IPS-18c (cell line): Measurements from ENCODE around the gene TECPR1.

Source experiments
- H3K4me3 ChIP-seq: 2 replicates; pipeline ENCODE4 v1.7.0; 2013; ENCODE audit warnings: low read depth, mild to moderate bottlenecking, low read length, moderate library complexity; ENCODE audit not compliant: insufficient read depth
- H3K9me3 ChIP-seq: one replicate; pipeline ENCODE4 v1.6.1; 2013; ENCODE audit warnings: mild to moderate bottlenecking, low read length, moderate library complexity; ENCODE audit not compliant: control insufficient read depth, insufficient read depth

TECPR1 gene

GRCh38 chr7:98236355-98237185 lies 15.5 kb downstream of the TECPR1 start:
- H3K4me3 ChIP-seq: no peak overlapping the region
- H3K9me3 ChIP-seq: no peaks in the 10 kb centered on the region

- H3K4me3 ChIP-seq: no peak overlapping the region
- no peaks in the 10 kb centered on the region for H3K9me3 ChIP-seq
These were observed 16.1 kb downstream of the TECPR1 start for GRCh38 chr7:98235901-98236300.

- H3K9me3 ChIP-seq: no peaks in the 10 kb centered on the region
- H3K4me3 ChIP-seq: no peak overlapping the region
These were observed 17.4 kb downstream of the TECPR1 start for GRCh38 chr7:98234429-98235147.

- Histone ChIP-seq H3K4me3 (no peak overlapping the region), H3K9me3 (peaks cover 2% of the 10 kb centered on the region)
These were observed 18.6 kb downstream of the TECPR1 start for GRCh38 chr7:98233219-98234070.

GRCh38 chr7:98232799-98233198 lies 19.2 kb downstream of the TECPR1 start:
- H3K9me3 ChIP-seq: peaks cover 2% of the 10 kb centered on the region
- no peak overlapping the region for H3K4me3 ChIP-seq

- Histone ChIP-seq H3K9me3 (peaks cover 2% of the 10 kb centered on the region), H3K4me3 (no peak overlapping the region)
These were observed 19.8 kb downstream of the TECPR1 start for GRCh38 chr7:98232263-98232585.

- Histone ChIP-seq H3K4me3 (no peak overlapping the region), H3K9me3 (peaks cover 2% of the 10 kb centered on the region)
These were observed 20.4 kb downstream of the TECPR1 start for GRCh38 chr7:98231493-98232262.

GRCh38 chr7:98230746-98231471 lies 21.1 kb downstream of the TECPR1 start:
- peaks cover 2% of the 10 kb centered on the region for H3K9me3 ChIP-seq
- H3K4me3 ChIP-seq: no peak overlapping the region

GRCh38 chr7:98229991-98230745 lies 21.9 kb downstream of the TECPR1 start:
- Histone ChIP-seq H3K9me3 (peaks cover 2% of the 10 kb centered on the region), H3K4me3 (no peak overlapping the region)

- H3K4me3 ChIP-seq: no peak overlapping the region
- H3K9me3 ChIP-seq: peaks cover 2% of the 10 kb centered on the region
These were observed 22.6 kb downstream of the TECPR1 start for GRCh38 chr7:98229441-98229840.

- H3K4me3 ChIP-seq: no peak overlapping the region
- peaks cover 2% of the 10 kb centered on the region for H3K9me3 ChIP-seq
These were observed 23.2 kb downstream of the TECPR1 start for GRCh38 chr7:98228801-98229200.

- no peak overlapping the region for H3K4me3 ChIP-seq
- peaks cover 2% of the 10 kb centered on the region for H3K9me3 ChIP-seq
These were observed 24.1 kb downstream of the TECPR1 start for GRCh38 chr7:98227939-98228338.

- Histone ChIP-seq H3K9me3 (peaks cover 2% of the 10 kb centered on the region), H3K4me3 (no peak overlapping the region)
These were observed 26.0 kb downstream of the TECPR1 start for GRCh38 chr7:98225913-98226614.

GRCh38 chr7:98224701-98225181 lies 27.3 kb downstream of the TECPR1 start:
- Histone ChIP-seq H3K9me3 (peaks cover 2% of the 10 kb centered on the region), H3K4me3 (no peak overlapping the region)
